ENCODE measurements around the gene DENND5B.
A peak's percentile ranks its signal among the peaks of the same experiment; 100 is the strongest.
"Not testable (repeated sequence)": the region's sequence is repeated elsewhere in the genome, so short reads cannot be mapped to it uniquely, and the experiment has no call there.

The DENND5B gene

DNA sequence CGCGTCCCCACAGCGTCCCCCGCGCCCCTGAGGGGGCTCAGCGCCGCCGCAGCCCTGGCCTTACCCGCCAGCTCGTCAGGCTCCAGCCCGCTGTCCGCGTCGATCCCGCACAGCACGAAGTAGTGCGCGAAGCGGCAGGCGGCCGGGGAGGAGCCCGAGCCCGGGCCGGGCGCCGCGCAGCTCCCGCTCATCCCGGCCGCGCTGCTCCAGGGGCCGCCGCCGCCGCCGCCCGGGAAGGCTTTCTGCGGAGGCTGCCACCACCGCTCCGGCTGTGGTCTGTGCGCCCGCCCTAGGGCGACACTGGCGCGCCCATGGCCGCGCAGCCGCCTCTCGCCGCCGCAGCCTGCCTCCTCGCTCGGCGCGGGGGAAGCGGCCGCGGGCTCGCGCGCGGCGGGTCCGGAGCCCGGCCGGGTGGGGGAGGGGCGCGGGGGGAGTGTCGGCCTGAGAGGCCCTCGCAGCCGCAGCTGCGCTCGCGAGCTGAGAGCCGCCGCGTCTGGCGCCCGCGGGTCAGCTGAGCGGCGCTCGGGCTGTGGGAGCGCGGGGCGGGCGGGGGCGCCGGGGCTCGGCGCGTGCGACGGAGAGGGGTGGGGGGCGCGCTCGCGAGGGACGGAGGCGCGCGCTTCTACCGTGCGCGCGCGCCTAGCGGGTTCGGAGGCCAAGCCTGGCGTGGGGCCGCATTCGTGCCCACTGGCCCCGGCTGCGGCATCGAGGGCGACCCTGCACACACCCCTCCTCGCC, at the start of gene DENND5B:
Gene DENND5B, minus strand, starts transcription at position 495 of the 738 bp plus-strand sequence. Its CDS starts 304 bp downstream, at position 191.
- DNase-seq = peak; percentile 100

DNA sequence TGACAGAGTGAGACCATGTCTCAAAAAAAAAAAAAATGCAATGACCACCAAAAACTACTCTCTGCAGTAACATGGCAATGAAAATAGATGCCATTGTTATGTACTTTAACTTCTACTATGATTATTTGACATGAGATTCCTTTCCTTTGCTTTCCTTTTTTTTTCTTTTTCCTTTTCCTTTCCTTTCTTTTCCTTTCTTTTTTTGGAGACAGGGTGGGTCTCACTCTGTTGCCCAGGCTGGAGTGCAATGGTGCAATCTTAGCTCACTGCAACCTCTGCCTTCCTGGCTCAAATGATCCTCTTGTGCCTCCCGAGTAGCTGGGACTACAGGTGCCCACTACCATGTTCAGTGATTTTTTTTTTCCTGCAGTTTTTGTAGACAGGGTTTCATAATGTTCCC, 43.7 kb upstream of the DENND5B start:
- no peak for DNase-seq

DNA sequence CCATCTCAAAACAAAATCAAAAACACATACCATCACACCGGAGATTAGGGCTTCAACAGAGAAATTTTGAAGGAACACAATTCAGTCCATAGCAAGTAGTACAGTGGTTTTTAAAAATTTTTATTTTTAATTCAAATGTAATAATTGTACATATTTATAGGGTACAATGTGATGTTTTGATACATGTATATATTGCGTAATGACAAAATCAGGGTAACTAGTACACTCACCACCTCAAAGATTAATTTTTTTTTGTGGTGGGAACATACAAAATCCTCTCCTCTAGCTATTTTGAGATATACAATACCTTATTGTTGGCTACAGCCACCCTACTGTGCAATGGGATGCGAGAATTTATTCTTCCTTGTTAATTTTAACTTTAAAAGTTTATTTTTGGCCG, 42.5 kb upstream of the DENND5B start:
- no peak for DNase-seq

DNA sequence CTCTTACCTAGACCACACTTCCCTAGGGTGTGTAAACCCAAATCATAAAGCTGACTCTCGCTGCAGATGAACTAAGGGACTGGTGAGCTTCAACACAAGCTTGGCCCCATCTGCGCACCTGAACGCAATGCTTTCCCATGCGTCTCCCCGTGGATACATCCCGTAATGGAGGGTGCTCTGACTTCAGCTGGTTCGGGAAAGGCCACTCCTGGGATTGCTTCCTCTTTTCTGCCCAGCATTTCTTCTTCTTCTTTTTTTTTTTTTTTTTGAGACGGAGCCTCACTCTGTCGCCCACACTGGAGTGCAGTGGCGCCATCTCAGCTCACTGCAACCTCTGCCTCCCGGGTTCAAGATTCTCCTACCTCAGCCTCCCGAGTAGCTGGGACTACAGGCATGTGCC, 40.9 kb upstream of the DENND5B start:
- no peak for DNase-seq

DNA sequence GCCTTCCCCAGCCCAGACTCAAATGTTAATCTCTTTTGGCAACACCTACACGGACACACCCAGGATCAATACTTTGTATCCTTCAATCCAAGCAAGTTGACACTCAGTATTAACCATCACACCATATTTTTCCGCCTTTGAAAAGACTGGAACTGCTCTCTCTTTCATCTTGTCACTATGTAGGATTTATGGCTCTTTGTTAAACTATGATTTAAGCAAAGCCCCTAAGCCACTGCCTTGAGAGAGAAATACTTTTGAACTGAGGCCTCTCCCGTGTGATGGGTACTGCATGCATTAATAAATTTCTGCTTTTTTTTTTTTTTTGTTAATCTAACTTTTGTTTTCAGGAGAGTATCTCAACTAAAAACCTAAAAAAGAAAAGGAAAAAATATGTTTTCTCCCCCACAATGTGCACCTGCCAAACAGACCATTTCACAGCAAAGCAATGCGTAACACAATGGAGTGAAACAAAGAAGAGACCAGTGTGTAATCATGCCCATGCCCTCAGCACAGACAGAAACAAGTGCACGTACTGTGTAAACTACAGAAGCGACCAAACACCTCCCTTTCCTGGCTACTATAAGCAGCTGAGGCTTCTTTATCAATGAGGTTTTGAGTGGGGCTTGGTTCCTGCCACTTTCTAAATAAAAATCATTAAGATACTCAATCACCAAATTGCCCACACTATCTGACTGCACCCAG, 40.2 kb upstream of the DENND5B start:
- DNase-seq = no peak

DNA sequence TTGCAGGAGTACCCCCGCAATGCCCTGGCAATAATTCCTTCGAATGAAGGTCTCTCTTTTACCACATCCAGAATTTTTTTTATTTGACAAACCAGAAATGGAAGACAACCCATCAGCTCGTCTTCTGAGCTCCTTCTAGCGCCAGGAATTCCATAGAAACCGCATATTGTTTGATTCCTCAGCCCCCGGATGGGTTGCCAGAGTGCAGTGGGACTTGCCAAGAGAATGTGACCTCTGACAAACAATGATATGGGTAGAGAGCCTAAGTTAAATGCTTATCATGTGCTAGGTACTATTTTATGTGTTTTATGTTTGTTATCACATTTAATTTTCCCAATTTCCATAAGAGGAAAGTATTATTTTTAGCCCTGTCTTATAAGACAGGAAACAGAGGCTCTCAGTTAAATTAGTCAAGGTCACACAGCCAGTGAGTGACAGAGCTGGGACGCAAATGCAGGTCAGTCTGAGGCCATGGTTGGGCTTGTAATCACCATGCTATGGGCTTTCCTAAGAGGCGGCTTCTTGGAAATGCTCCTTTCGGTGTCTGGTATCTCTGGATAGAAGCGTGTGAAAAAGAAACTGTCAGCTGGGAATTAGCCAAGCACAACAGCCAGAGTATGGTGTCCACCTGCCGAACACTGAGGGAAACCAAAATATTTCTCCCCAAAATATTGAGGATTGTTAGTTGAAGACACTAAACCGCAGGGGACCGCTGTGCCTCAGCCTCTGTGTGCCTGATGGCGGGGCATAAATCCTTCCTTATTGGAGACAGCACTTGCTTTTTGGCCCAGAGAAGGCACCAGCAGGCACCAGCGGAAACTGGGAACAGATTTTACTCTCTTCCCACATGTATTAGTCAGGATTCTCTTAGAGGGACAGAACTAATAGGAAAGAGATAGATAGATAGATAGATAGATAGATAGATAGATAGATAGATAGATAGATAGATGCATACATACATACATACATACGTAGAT, 39.1 kb upstream of the DENND5B start:
- DNase-seq = no peak

DNA sequence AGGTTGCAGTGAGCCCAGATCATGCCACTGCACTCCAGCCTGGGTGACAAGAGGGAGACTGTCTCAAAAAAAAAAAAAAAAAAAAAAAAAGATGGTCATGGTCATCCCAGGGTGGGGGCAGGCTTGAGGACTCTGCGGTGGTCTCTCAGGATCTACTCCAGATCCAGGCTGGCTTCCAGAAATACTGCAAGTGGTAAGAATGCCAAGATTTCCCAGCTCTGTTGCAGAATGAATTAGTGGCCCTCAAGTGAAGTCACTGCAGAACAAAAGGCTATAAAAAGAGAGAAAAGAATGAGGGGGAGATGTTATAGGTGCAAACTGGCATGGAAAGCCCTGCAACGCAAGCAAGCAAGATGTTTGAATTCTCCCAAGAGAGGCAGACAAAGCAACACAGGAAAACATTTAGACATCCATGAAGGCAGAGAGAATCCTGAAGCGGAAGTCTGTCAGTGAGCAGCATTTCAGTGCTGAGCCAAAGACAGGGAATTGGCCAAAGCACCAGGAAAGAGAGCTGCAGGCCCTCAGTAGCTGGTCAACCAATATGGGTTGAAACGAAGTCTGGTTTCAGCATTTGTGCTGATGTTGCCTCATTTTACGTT, 36.6 kb upstream of the DENND5B start:
- DNase-seq = no peak

DNA sequence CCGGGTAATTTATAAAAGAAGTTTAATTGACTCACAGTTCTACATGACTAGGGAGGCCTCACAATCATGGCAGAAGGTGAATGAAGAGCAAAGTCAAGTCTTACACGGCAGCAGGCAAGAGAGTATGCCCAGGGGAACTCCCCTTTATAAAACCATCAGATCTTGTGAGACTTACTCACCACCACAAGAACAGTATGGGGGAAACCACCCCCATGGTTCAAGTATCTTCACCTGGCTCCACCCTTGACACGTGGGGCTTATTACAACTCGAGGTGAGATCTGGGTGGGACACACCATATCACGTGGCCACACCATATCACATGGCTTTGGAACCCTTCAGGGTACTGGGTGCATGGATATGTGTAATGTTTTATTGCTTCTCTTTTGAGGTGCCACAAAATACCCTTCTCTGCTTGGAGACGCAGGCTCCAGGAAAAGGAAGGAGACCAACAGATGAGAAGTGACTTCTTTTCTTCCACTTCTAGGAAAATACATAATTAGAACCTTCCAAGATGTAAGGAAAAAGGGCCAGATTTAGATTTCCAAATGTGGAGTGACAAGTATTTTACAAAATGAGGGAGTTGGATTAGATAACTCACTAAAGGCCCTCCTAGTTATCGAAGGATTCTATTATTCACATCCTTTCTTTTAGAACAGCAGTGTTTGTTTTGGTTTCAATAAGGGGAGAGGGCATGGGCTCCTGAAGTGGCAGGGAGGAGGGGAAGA, 35.5 kb upstream of the DENND5B start:
- DNase-seq = no peak

DNA sequence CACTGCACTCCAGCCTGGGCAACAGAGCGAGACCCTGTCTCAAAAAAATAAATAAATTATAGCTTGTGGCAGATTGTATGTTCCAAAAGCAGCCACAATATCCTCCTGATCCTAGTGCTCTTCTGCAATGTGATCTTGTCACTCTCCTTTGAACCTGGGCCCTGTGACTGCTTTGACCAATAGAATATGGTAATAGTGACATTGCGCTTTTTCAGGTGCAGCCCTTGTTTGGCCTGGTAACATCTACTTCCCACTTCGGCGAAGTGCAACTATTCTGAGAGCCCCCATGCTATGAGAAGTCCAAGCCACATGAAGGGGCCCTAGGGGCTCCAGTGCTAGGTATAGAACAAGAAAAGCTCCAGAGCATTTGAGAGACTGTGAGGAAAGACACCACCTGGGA, 31.1 kb upstream of the DENND5B start:
- DNase-seq = no peak

DNA sequence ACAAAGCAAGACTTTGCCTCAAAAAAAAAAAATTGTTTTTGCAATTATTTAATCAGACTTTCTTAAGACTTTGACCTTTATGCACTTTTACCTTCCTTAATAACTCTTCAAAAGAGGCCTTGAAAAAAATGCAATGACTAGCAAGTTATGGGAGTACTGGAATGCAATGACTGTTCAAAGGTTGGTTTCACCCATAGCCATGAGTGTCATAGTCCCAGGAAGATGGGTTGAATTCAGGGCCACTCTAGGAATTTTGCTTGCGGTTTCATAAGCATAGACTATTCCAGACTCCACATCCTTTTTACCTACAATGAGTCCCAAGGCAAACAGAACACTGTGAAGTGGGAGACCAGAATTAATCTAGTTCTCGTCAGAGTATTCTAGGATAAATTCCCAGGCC, 29.4 kb upstream of the DENND5B start:
- no peak for DNase-seq

DNA sequence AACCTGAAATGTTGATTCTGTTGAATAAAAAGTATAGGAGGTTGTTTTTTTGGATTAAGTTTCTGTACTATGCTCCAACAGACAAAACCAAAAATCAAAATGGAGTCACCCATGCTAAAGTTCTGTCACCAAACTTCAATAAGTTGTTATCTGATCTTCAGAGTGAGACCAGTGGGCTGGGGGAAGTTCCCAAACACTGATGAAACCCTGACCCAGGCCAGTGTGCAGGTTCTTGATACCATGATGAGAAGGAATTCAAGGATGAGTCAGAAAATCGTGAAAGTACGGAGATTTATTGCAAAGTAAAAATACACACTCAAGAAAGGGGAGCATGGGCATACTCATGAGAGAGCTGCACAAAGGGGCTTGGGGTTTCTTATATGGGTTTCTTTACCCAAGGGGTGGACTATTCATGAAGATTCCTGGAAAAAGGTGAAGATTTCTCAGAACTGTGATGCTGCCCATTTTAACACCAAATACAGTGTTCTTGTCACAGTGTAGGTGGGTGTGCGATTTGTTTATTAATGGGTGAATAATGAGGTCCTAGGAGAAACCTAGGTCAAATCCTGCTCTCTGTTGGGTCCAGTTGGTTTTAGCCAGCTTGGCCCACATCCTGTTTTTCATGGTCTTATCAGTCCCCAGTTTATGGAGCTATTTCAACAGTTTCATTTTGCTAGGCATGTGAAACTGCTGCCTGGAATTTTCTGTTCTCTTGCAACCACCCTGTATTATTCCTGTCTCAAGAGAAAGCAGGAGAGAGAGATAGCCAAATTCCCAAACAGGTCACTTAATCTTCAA, 27.5 kb upstream of the DENND5B start:
- DNase-seq = no peak

DNA sequence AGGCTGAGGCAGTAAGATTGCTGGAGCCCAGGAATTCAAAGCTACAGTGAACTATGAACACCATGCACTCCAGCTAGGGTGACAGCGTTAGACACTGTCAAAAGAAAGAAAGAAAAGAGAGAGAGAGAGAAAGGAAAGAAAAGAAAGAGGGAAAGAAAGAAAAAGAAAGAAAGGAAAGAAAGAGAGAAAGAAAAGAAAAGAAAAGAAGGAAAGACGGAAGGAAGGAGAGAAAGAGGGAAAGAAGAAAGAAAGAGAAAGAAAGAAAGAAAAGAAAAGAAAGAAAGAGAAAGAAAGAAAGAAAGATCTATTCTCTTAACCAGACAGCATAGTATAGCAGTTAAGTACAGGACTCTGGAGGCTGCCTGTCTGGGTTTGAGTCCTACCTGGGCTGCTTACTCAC, 21.9 kb upstream of the DENND5B start:
- no peak for DNase-seq

DNA sequence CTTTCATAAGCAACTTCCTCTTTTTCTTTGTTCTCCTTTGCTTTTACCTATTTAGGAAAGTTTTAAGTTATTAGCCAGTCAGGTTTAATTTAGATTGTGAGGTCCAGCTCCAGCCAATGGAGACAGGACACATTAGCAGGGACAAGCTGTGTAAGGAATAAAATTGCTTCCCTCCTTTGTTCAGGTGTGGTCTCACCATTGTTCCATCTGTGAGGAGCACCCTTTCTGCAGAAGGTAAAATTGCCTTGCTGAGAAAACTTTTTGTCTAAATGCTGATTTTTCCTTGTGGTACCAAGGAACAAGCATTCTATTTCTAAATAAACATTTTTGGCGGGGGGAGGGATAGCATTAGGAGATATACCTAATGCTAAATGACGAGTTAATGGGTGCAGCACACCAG, 17.4 kb upstream of the DENND5B start:
- DNase-seq = not testable (repeated sequence)

DNA sequence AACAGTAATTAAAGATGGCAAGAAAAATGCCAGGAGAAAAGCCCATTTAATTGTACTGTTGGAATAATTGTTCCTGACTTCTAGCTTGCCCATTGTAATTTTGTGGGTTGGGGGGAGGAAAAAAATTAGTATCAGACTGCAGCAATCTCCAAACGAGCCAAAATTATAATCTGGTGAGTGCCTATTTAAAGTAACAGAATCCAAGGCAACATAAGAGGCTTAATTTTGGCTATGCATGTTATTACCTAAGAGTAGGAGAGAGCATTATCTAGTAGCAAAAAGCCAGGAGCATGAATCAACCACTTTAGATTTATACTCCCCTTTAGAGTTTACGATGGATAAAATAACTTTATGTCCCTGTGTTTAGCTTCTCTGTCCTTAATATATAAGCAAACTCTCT, 14.6 kb upstream of the DENND5B start:
- DNase-seq = no peak

DNA sequence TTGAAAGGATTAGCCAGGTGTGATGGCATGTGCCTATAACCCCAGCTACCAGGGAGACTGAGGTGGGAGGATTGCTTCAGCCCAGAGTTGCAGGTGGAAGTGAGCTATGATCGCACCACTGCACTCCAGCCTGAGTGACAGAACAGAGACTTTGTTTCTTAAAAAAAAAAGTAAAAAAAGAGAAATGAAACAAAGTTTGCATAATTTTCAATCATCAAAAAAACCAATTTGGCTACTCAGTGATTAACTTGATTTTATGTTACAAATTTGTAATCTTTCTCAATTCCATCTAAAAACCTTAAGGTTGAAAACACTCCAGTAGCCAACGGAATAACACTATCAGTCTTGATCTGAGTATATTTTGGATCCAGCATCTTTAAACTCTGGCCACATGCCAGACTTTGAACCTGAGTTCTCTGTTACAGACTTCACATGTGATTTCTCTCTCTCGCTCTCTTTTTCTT, 12.6 kb upstream of the DENND5B start:
- no peak for DNase-seq

DNA sequence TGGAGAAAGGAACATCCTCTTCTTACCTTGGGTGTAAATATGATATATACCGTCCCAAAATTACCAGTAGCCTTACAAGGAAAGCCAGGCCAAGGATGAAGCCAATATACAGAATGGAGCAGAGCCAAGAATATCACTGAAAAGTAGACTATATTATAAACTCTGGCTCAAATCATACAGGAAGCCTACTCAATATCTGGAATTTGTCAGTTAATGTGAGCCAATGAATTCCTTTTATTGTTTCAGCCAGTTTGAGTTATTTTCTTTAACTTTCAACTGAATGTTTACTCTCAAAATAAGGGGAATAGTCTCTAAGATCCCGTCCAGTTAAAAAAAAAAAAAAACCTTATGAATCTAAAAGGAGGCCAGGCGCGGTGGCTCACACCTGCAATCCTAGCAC, 9.8 kb upstream of the DENND5B start:
- no peak for DNase-seq

DNA sequence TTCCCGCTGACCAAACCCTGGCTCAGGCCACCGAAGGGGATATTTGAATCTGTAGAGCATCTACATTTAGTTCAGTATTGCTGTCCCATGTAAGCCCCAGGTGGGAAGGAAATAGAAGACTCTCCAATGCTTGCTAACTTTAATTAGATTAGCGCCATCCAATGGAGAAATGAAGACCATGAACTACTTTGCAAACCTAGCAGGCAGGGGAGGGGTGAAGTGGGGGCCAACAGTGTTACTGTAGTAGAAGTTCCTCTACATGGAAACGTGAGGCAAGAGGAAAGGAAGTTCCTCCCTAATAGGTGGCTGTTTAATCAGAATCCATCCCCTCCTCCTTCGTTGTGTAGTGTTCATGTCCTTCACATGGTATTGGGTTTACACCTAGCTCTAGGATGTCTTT, 9.3 kb upstream of the DENND5B start:
- peak; percentile 80 for DNase-seq

DNA sequence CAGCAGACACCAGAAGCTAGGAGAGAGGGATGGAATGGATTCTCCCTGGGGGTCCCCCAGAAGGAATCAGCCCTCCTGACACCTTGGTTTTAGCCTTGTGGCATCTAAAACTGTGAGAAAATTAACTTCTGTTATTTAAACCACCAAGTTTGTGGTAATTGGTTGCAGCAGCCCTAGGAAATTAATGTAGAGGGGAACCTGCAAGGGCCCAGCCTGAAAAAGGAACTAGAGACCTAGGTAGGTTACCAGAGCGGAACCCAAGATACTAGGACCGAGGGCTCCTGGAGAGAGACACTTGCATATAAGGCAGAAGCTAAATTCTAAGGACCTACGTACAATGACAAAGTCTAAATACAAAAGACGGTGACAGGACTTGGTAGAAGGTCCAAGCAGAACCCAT, 8.1 kb upstream of the DENND5B start:
- no peak for DNase-seq

DNA sequence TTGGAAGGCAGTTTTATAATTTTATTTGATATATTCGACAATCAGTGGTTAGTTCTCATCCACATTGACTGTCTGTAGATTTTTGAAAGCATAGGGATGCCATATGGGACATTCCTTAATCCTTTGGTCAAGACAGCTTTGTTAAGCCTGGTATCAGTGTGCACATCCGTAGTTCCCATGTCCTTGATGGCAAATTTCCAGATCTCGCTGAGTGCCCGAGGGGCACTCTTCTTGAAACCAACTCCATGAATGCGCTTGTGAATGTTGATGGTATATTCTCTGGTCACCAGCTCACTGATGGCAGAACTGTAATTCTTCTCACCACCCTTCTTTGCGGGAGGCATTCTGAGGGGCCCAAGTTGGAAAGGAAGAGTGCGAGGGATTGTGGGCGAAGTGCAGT, 6.1 kb upstream of the DENND5B start:
- DNase-seq = no peak

DNA sequence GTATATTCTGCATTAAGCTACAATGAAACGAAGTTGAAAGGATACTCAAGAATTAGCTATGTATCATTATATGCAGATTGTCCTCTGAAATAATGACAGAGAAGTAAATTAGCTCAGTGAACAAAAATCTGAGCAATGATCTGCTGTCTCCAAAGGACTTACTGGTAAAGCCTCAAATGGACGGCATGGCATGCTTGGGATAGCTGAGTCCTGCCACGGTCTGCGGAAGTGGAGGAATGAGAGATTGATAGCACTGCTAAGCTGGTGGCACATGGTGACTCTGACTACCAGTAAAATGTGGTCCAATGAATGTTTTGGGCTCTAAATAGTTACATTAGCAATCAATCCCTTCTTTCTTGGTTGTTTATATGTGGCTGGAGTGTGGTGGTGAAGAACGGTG, 3.7 kb upstream of the DENND5B start:
- no peak for DNase-seq

DNA sequence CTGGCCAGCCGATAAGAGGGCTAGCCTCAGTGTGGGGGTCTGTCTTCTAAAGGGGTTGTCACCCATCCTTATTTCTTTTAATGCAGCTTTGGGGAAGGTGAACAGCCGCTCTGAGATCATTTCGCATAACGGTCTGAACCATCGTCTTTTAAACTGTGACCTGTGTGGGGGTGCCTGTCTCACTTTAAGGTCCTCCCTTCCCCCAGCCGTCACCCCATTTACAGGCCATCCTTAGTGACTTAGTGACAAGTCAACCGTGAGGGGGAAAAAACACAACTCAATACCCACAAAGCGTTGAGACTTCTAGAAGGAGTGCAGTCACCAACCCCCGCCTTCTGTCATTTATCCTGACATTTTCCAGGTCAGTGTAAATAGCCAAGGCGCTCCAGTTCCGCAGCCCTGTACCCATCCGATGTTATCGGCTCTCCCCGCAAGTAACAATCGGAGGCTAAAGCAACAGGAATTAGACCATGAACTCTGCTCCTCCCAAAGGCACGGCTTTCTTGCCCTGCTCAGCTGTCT, 505 bp upstream of the DENND5B start:
- no peak for DNase-seq
